Esophagus squamous epithelium (tissue), 5 donors: ENCODE measurements around the gene GRIK3. TPM values are rescaled to one million over a fixed set of nuclear protein-coding genes. Genes with fewer than 3 reads are reported as not detected.

ENCODE experiments used
- DNase-seq: peaks from one replicate; lab custom pipeline; 2025; lab: John Stamatoyannopoulos, UW
- H3K27ac ChIP-seq, 4 donors: fragments of 200-600 bp; sonication (generic); one replicate each; pipeline ENCODE4 v1.5.1; 2016 to 2019; ENCODE audit warnings: mild to moderate bottlenecking in 1 of 4
- H3K27me3 ChIP-seq, 4 donors: fragments of 200-600 bp; sonication (generic); 1 replicate in 3 of 4; 2 replicates in 1 of 4; pipeline versions ENCODE4 v1.5.1 to v1.6.0; 2017 to 2021; ENCODE audit warnings: antibody characterized with exemption in 1 of 4
- H3K36me3 ChIP-seq, 3 donors: fragments of 200-600 bp; sonication (generic); one replicate each; pipeline ENCODE4 v1.5.1; 2016 to 2019
- H3K4me1 ChIP-seq, 3 donors: fragments of 200-600 bp; sonication (generic); one replicate each; pipeline ENCODE4 v1.5.1; 2017 to 2019
- H3K4me3 ChIP-seq, 4 donors: fragments of 200-600 bp; sonication (generic); 1 replicate in 3 of 4; 2 replicates in 1 of 4; pipeline ENCODE4 v1.5.1; 2016 to 2019; ENCODE audit warnings: mild to moderate bottlenecking in 2 of 4, moderate library complexity in 1 of 4
- H3K9me3 ChIP-seq, 3 donors: fragments of 200-600 bp; sonication (generic); one replicate each; pipeline ENCODE4 v1.5.1; 2016 to 2019
- CTCF ChIP-seq, 6 experiments: fragments of 450-650 bp in 4 of 6; fragments of 200-600 bp in 2 of 6; sonication (generic) in 2 of 6; IDR thresholded peaks; one replicate each; pipeline ENCODE4 v1.5.1; 2016 to 2019; ENCODE audit warnings: antibody characterized with exemption in 6 of 6, mild to moderate bottlenecking in 4 of 6, moderate library complexity in 4 of 6
- POLR2A ChIP-seq, 4 donors: fragments of 450-650 bp; IDR thresholded peaks; one replicate each; pipeline ENCODE4 v1.6.1; 2017; ENCODE audit warnings: antibody characterized with exemption in 4 of 4, mild to moderate bottlenecking in 4 of 4, moderate library complexity in 3 of 4
- WGBS, 2 donors: methylation state at CpG; one replicate each; pipeline ENCODE4 v1.1.5; 2018; 5-methylcytosine and 5-hydroxymethylcytosine counted together
- intact Hi-C: fragments of 100-400 bp; cut with DNase I; formaldehyde crosslinking; loops from one replicate; pipeline ENCODE4 v1.15.0; 2022
- total RNA-seq, 4 donors: library from RNA; depleted of rRNA; stranded (reverse); fragments of >200 nt; gene quantifications; one replicate each; pipeline ENCODE4 v1.1.0, GENCODE V29; 2016
- donor health status: DM: yes; HTN: yes; CAD: no.

The GRIK3 gene
- total RNA-seq, 4 donors from 2014 or later = 0.11 to 0.38 (median 0.21) TPM; not detected in 1

GRCh38 chr1:36889478-36890226 lies 144.7 kb downstream of the GRIK3 start:
- H3K4me1 ChIP-seq = no peaks in the 10 kb centered on the region
- H3K27ac ChIP-seq = no peak overlapping the region
- intact Hi-C loops = no loop called here
- H3K36me3 ChIP-seq = no peaks in the 10 kb centered on the region
- peaks cover 0 to 36% (median 0%) of the 10 kb centered on the region in 4 donors for H3K27me3 ChIP-seq
- no peak overlapping the region for H3K4me3 ChIP-seq
- no peak for DNase-seq
- H3K9me3 ChIP-seq = no peaks in the 10 kb centered on the region
- 48 to 69% methylated on average over 4 to 6 of the region's 7 CpGs for WGBS, 2 donors
- no peak for TF ChIP-seq POLR2A (IDR thresholded peaks at IDR 0.05)
- TF ChIP-seq CTCF (IDR thresholded peaks at IDR 0.05) = no peak

DNA sequence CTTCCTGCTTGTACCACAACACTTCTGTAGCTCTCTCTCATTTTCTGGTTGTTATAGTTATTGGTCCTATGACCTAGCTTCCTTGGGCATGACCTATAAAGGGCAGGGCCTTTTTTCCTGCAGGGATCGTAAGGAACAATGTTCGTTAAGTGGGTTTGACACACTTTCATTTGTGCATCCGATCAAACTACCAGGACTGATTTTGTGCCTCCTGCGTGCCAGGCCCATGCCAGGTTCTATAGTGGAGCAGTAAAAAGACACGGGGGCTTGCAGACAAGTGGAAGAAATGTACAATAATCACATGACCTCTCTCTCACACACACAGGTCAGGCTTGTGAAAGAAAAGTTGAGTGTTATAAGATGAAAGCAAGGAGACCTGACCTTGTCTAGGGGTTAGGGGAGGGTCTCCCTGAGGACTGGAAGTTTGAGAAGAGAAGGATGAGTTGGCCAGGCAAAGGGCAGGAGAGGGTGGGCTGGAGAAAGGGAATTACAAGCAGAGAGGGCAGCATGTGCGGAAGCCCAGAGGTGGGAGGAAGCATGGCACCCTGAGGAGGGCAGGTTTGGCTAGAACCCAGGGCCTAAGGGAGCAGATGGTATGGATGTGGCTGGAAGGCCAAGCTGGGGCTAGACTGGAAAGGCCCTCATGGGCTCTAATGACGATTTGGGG lies 145.4 kb downstream of the GRIK3 start:
- Histone ChIP-seq H3K27ac (no peak overlapping the region), H3K4me3 (no peak overlapping the region), H3K27me3 (peaks cover 0 to 39% (median 0%) of the 10 kb centered on the region in 4 donors), H3K4me1 (no peaks in the 10 kb centered on the region), H3K9me3 (no peaks in the 10 kb centered on the region), H3K36me3 (no peaks in the 10 kb centered on the region)
- no peak for DNase-seq
- 67 to 79% methylated on average over 7 of the region's 7 CpGs for whole genome bisulfite sequencing, 2 donors
- intact Hi-C loops = no loop called here
- TF ChIP-seq CTCF (IDR thresholded peaks at IDR 0.05) = no peak
- no peak for TF ChIP-seq POLR2A (IDR thresholded peaks at IDR 0.05)

DNA sequence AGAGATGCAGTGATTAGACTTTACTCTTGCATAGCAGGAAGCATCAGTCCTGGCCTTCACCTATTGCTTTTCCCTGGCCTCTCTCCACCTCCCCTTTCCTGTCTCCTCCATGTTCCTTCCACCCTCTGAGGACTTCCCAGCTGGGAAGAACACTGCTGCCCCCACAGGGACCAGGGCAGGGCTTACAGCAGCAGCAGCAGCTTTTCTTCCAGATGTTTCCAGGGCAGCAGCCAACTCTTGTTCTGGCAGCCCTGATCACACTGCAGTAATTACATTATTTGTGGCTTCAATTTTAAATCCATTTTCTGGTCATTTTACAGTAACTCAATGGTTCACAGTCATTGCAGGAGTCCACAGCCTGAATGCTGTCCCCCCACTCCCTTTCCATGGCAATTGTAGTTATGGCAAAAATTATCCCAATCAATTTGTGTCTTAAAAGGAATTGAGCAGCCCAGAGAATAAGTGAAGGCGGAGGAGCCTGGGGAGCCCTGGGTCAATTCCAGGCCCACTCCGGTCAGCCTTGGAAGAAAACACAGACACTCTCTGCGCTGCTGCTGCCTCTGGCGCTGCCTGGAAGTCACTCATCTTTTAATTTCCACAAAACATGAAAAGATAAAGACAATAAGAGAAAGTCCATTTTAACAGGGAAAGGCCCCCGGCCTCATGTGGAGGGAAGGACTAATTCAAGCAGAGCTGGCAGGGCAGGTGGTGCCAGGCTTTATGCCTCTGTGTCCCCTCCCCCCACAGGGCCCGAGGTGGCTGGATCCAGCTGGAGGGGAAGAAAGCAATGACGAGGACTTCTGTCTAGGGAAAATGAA lies 148.6 kb downstream of the GRIK3 start:
- WGBS, 2 donors = 49 to 57% methylated on average over 7 of the region's 7 CpGs
- intact Hi-C loops = no loop called here
- Histone ChIP-seq H3K4me1 (no peaks in the 10 kb centered on the region), H3K27me3 (peaks cover 0 to 32% (median 0%) of the 10 kb centered on the region in 4 donors), H3K36me3 (no peaks in the 10 kb centered on the region), H3K27ac (no peak overlapping the region), H3K9me3 (no peaks in the 10 kb centered on the region), H3K4me3 (no peak overlapping the region)
- DNase-seq = no peak
- no peak for TF ChIP-seq CTCF (IDR thresholded peaks at IDR 0.05)
- no peak for TF ChIP-seq POLR2A (IDR thresholded peaks at IDR 0.05)

DNA sequence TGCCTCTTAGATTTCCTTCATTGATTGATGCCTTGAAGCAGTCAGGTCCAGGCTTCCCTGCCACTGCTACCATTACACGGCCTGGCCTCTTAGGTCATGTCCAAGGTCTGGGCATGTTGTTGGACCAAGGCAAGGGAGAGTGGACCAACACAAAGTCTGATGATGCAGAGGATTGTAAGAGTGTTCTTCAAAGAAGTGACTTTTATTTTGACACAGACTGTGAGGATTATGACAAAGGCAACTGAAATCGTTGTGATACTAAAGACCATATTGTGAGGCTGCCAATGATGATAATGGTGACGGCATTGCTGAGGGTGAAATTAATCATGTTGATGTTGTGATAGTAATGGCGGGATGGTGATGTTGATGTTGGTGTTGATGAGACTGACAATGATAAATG lies 149.5 kb downstream of the GRIK3 start:
- H3K27ac ChIP-seq = no peak overlapping the region
- DNase-seq = no peak
- H3K27me3 ChIP-seq = peaks cover 0 to 23% (median 0%) of the 10 kb centered on the region in 4 donors
- intact Hi-C loops = no loop called here
- WGBS, 2 donors = 59 to 66% methylated on average over 4 of the region's 4 CpGs
- H3K4me3 ChIP-seq = no peak overlapping the region
- H3K36me3 ChIP-seq = no peaks in the 10 kb centered on the region
- TF ChIP-seq POLR2A (IDR thresholded peaks at IDR 0.05) (no peak), CTCF (IDR thresholded peaks at IDR 0.05) (no peak)
- no peaks in the 10 kb centered on the region for H3K4me1 ChIP-seq
- H3K9me3 ChIP-seq = no peaks in the 10 kb centered on the region
